NCI-H524 treated with DMSO at 0.1 percent for 48 hours (cell line): ENCODE measurements around the gene PGD.
"Not testable (repeated sequence)": the region's sequence is repeated elsewhere in the genome, so short reads cannot be mapped to it uniquely, and the experiment has no call there.

Source experiments
- DNase-seq: peaks from one replicate; lab custom pipeline; 2025; lab: John Stamatoyannopoulos, UW

The PGD gene

DNA sequence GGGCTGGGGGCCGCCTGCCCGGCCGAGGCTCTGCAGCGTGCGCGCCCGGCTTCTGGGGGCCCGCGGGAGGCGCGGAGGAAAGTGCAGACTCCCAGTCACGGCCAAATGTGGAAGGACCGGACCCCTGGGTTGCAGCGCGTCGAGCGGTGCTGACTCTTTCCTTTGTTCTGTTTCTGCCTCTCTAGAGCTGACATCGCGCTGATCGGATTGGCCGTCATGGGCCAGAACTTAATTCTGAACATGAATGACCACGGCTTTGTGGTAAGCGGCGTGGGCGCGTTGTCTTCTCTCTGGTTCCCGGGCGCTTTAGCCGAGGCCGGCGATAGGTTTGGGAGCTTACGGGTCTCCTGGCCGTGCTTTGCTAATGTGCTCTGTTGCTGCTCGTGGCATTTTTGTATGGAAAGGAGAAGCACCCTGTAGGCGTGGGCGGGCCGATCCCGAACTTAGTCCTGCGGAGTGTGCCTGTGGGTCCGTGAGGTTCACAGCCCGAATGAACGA is 629 bp downstream of the PGD start:
- no peak for DNase-seq

DNA sequence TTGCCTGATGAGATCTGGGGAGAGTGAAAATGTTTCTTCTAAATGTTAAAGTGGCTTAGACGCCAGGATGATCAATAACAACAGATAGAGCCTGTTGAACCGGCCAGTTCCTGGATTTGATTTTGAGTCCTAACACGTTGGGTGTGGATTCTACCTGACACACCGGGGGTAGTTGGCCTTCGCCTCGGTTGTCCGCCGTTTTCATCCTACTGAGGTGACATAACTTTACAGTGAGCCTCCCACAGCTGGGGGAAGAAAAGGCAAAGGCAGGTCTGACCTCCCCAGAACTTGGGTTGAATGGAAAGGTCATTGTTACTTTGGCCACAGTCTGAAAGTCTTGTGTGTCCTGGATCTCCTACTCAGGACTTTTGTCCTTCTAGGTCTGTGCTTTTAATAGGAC is 1.1 kb downstream of the PGD start:
- no peak for DNase-seq

DNA sequence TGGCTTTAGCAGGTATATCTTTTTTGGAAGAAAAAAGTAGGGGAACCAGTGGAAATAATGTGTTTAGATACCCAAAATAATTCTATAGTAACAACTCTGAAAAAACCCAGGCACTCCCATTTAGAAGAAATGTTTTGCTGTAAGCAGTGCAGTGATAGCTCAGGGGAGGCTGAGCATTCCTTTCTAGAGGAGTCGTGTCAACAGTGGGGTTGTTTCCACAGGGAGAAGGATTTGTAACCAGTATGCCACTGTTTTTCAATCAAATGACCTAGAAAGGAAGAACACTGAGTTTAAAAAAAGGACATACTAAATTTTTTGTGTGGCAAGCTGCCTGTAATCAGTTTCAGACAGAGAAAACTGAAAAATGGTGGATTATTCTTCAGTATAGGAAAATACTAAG is 2.4 kb downstream of the PGD start:
- no peak for DNase-seq

DNA sequence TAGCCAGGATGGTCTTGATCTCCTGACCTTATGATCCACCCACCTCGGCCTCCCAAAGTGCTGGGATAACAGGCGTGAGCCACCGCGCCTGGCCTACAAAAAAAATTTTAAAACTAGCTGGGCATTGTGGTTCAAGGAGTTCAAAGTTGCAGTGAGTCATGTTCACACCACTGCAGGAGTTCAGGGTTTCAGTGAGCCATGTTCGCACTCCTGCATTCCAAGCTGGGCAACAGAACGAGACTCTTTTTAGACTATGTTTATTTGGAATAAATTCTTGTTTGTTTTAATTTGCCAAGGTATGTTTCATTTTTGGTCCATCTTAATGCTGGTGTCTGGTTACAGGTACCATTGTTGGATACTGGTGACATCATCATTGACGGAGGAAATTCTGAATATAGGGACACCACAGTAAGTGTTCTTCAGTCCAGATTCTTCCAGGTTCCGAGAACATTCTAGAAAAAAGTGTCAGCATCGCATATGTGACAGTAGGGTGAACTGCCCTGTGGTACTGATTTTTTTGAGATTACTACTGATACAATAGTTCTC is 3.9 kb downstream of the PGD start:
- no peak for DNase-seq

DNA sequence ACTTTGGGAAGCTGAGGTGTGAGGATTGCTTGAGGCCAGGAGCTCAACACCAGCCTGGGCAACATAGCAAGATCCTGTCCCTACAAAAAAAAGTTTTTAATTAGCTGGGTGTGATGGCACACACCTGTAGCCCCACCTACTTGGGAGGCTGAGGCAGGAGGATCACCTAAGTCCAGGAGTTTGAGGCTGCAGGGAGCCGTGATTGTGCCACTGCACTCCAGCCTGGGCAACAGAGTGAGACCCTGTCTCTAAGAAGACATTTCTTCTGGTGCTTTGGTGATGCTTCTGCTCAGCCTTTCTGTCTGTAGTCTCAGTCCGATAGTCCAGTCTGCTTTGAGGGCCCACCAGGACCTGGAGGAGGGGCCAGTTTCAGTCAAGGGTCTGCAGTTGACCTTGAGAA is 8.3 kb downstream of the PGD start:
- DNase-seq, result no peak

DNA sequence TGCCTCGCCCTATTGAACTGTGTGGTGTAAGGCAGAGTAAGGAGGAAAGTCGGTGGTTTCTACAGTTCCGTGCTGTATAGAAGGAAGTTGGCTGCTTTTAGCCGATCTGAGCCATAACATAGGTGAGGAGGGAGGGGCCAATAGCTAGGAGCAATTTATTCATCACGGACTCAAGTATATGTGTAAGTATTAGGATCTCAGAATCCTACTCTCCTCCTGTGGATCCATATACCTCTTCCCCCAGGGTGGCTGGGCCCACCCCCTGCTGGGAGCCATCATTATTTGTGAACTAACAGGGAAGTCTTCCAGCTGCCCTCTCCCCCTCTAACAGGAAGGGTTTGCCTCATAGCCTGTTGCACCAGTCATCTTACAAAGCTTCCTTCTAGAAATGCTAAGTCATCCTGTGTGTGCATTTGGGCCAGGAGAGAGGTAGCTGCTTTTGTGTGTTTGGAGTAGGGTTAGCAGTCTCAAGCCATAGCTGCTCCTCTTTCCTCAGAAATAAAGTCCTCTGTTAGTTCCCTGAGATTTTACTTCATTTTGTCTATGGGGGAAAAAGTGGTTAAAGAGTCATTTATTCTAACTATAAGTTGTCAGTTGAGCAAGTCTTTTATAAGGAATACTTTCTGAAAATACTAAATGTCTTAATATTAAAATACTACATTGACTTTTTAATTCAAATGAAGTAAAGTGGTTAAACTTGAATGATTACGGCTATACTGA is 16.5 kb downstream of the PGD start:
- no peak for DNase-seq

DNA sequence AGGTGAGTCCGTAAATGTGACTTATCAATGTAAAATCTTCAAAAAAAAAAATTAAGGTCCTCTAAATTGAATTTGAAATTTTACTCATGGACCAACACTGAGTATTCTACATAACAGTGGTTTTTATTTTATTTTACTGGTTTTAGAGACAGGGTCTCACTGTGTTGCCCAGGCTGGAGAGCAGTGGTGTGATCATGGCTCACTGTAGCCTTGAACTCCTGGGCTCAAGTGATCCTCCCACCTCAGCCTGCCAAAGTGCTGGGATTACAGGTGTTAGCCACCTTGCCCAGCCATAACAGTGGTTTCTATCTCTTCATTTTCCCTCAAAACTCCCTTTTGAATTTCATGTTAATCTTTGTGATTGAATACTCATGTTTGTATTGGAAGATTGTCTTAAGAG is 17.1 kb downstream of the PGD start:
- not testable (repeated sequence) for DNase-seq

DNA sequence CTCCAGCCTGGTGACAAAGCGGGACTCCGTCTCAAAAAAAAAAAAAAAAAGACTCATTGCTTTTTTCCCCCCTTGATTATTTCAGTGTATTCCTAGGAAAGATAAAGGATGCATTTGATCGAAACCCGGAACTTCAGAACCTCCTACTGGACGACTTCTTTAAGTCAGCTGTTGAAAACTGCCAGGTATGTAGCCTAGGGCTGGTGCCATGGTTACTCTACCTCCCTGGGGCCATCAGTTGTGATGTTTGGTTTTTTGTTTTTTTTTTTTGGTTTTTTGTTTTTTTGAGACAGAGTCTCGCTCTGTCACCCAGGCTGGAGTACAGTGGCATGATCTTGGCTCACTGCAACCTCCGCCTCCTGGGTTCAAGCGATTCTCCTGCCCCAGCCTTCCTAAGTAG is 19.9 kb downstream of the PGD start:
- not testable (repeated sequence) for DNase-seq

DNA sequence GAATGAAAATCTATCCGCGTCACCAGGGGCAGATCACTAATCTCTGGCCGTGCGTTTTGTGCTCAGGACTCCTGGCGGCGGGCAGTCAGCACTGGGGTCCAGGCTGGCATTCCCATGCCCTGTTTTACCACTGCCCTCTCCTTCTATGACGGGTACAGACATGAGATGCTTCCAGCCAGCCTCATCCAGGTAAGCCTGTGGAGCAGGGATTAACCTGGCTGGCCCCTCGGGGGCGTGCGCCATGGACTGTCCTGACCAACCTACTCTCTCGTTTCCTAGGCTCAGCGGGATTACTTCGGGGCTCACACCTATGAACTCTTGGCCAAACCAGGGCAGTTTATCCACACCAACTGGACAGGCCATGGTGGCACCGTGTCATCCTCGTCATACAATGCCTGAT is 20.5 kb downstream of the PGD start:
- no peak for DNase-seq

DNA sequence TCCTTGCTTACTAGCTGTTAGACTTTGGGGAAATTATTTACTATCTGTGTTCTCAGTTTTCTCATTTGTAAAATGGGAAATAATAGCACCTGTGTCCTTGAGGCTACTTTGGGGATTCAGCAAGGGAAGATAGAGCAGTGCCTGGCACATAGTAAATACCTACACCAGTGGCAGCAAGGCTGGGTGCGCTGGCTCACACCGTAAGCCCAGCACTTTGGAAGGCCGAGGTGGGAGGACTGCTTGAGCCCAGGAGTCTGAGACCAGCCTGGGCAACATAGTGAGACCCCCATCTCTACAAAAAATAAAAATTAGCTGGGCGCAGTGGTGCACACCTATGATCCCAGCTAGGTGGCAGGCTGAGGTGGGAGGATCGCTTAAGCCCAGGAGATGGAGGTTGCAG is 22.8 kb downstream of the PGD start:
- no peak for DNase-seq

DNA sequence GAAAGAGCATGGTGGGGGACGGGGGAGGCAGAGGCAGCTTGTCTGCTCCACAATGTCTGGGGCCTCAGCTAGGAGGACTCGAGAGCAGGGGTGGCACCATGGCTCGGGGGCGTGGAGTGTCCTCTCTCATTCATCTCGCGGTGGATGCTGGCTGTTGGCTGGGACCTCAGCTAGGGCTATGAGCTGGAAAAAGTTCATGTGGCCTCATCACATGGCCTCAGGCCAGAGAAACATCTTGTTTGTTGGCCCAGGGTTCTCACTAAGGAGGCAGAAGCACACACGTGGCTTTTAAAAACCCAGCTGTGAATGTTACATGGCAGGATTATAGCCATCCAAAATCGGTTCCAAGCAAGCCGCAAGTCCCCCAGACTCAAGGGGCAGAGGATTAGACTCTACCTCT is 25.2 kb downstream of the PGD start:
- DNase-seq, result no peak

DNA sequence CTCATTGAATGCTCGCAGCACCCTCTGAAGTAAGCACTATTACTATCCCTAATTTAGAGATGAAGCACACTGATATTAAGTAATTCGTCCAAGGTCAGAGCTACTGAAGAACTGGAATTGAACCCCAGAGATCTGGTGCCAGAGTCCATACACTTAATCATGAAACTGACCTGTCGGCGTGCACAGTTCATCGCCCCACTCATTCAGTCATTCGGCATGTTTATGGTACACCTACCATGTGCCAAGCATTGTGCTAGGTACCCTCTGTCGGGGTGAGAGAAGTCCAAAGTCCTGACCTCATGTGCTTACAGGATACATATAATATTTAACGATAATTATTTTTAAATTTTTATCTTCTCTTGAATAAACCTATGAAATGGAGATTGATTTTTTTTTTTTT is 25.8 kb downstream of the PGD start:
- DNase-seq, result no peak

DNA sequence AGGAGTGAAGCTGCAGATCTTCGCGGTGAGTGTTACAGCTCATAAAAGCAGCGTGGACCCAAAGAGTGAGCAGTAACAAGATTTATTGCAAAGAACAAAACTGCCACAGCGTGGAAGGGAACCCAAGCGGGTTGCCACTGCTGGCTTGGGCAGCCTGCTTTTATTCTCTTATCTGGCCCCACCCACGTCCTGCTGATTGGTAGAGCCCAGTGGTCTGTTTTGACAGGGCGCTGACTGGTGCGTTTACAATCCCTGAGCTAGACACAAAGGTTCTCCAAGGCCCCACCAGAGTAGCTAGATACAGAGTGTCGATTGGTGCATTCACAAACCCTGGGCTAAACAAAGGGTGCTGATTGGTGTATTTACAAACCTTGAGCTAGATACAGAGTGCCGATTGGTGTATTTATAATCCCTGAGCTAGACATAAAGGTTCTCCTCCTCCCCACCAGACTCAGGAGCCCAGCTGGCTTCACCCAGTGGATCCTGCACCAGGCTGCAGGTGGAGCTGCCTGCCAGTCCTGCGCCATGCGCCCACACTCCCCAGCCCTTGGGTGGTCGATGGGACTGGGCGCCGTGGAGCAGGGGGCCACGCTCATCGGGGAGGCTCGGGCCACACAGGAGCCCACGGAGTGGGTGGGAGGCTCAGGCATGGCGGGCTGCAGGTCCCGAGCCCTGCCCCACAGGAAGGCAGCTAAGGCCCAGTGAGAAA is 27.1 kb downstream of the PGD start:
- DNase-seq, result not testable (repeated sequence)

DNA sequence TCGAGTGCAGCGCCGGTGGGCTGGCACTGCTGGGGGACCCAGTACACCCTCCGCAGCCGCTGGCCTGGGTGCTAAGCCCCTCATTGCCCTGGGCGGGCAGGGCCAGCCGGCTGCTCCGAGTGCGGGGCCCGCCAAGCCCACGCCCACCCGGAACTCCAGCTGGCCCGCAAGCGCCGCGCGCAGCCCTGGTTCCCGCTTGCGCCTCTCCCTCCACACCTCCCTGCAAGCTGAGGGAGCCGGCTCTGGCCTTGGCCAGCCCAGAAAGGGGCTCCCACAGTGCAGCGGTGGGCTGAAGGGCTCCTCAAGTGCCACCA is 27.6 kb downstream of the PGD start:
- not testable (repeated sequence) for DNase-seq

DNA sequence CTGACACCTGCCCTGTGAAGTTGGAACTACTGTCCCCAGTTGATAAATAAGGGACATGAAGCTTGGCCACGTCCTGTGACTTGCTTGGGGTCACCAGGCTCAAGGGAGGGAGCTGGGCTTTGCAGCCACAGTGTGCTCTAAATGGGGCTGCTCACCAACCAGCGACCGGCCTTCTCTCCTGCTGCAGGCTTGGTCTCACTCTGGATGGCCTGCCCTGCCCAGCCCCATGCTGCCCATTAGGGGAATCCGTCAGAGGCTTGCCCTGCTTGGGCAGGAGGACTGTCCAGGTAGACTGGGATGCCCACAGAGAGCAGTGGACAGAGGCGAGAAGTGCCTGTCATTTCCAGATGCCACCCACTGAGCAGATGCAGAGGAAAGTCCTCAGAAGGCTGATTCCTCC is 30.1 kb downstream of the PGD start:
- DNase-seq, result no peak

DNA sequence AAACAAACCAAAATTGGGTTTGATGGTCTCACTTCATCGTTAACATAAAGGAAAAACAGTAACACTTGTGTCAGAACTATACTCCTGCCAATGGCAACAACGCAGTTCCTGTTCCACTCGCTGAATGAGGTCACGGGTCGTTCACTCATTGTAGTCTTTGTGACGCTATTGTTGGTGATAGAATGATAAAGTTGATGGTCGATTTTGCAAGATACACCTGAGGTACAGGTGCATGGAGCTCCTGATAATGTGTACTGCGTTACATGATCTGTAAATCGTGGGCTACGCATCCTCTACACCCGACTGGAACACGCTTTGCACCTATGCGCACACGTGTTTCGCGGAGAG is 31.0 kb downstream of the PGD start:
- DNase-seq, result no peak

DNA sequence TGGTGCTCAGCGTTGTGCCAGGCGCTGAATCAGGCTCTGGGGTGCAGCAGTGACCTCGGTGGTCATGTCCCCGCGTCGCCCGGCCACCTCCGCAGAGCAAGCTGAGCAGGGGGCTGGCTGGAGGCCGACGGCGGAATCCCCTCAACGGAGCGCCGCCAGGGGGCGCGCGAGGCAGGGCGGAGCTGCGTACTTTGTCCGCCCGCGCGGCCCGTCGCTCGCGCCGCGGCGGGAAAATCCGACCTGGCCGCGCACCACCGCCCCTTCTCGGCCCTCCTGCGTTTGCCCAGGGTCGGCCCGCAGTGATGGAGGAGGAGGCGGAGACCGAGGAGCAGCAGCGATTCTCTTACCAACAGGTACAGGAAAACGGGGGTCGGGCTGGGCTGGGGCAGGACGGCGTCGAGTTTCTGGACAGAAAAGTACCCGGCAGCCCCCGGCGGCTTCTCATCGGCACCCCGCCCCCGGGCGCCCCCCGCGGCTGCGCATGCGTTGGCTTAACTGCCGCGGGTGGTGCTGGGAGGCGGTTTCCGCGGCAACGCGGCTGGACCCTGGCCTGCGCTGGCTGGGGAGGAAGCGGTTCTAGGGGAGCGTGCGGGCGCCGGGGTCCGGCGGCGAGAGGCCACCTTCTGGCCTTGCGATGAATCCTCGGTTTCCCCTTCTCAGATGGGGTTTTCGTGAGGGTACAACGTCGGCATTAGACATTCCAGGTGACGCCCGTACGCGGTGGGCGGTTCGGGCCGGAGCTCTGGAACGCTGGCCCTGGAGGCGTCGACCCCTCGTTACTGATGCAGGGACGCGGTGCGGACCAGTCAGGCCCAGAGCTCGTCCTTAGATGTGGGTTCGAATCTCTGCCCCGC is 31.6 kb downstream of the PGD start, which contains the start of gene CENPS:
Gene CENPS, plus strand, starts transcription at position 218 of the 854 bp plus-strand sequence. Its CDS starts 85 bp downstream, at position 303.
- peak; percentile 18 for DNase-seq

DNA sequence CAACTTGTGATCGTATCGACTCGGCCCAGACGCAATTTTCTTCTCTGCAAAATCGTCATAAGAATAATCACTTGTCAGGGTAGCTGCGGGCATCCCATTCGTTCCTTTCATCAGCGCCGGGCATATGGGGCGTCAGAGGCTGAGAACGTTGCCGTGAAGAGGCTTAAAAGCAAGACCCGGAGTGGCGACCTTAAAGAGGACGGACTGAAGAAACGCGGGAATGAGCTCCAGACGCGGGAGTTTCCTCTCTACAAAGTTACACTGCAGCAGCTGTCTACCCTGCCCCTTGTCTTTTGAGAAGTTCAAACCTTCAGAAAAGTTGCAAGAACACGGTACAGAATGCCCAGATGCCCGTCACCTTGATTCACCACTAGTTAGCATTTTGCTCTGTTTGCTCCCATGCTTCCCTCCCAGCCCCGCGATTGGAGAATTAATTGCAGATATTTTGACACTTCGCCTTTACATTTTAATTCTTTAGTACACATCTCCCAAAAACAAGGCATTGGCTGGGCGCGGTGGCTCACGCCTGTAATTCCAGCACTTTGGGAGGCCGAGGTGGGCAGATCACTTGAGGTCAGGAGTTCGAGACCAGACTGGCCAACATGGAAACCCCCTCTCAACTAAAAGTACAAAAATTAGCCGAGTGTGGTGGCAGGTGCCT is 32.3 kb downstream of the PGD start:
- DNase-seq, result no peak

DNA sequence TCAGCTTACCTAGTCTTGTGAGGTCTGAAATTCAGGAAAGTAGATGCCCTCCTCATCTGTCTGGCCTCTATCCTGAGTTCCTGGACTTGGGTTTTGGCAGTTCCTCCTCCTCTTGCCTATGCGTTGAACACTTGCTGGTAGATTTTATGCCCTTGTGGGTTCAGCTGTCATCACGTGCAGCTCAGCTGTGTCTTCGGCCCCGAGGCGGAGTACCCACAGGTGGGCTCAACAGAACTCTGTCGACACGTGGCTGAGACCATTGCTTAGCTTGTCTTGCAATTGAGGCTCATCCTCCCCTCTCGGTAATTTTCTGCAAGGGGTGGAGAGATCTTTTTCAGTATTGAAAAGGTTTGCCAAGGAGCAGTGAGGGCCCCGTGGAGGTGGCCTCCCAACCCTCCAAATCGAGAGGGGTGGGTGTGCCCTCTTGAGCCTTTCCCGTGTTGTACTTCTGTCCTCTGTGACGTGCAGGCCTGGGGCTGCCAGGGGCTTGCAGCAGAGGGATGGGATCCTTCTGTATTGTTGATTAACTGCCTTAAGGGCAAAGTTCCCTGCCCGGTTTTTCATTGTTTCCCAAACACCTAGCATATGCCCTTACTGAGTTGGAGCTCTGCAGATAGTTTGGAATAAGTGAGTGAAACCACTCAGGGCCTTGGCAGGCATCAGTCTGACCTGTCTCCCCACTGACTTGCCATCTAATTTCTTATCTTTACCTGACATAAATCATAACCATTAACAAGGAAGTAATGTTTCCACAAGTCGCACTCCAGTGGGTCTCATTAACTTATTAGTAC is 34.2 kb downstream of the PGD start:
- DNase-seq, result no peak

DNA sequence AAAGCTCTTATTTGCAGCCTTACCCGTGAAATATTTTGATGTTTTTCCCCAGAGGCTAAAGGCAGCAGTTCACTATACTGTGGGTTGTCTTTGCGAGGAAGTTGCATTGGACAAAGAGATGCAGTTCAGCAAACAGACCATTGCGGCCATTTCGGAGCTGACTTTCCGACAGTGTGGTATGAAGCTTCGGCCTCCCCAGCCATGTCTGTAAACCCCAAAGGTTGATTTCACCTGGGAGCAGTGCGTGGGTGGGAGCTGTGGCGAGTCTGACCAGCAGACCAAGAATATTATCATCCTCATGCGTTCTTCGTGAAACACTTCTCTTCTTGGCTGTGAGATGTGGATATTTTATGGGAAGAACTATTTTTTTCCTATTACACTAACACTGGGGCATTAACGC is 34.9 kb downstream of the PGD start:
- no peak for DNase-seq

DNA sequence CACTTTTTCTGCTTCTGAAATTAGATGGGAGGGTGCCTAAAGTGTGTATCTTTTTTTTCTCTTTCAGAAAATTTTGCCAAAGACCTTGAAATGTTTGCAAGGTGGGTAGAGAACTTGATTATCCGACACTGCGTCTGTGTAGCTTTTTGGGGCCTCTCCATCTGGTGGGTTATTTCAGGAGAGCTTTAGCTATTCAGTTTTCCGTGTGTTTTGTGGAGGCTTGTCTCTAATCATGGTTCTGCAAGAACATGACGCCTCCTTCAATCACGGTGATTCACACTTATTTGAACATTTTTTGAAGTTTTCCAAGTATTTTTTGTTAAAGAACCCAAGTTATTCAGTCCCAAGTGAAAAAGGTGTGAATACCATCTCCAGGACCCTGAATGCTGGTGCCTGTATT is 35.7 kb downstream of the PGD start:
- no peak for DNase-seq
